H4 (cell line): ENCODE measurements around the gene TAS1R3. TPM values are rescaled to one million over a fixed set of nuclear protein-coding genes. Genes with fewer than 3 reads are reported as not detected.

Experiments used
- DNase-seq: peaks from one replicate; pipeline ENCODE4 v3.0.0-alpha.2; 2015; ENCODE audit warnings: low spot score
- total RNA-seq: library from RNA; depleted of rRNA; stranded (reverse); fragments of >200 nt; shearing (Covaris generic); gene quantifications from 2 replicates; pipeline ENCODE4 v1.2.3, GENCODE V29; 2014

Gene TAS1R3
- total RNA-seq, 1 experiment from 2014 or later: not detected

GRCh38 chr1:1324084-1324523 lies 7.0 kb upstream of the TAS1R3 start:
- DNase-seq: no peak

- DNase-seq: peak; percentile 91
Measured at GRCh38 chr1:1324524-1325287, 6.4 kb upstream of the TAS1R3 start, which contains the start of the genes CPTP and INTS11. Gene CPTP, plus strand, starts transcription at chr1:1324802. Its CDS starts 2,109 bp downstream, at chr1:1326911. Gene INTS11, minus strand, starts transcription at chr1:1324660. Its CDS starts 52 bp downstream, at chr1:1324608.

- no peak for DNase-seq
Measured at GRCh38 chr1:1325288-1326074, 5.6 kb upstream of the TAS1R3 start.

- DNase-seq: no peak
Measured at GRCh38 chr1:1326075-1326605, 4.9 kb upstream of the TAS1R3 start.

GRCh38 chr1:1327291-1327690 lies 3.8 kb upstream of the TAS1R3 start:
- DNase-seq: no peak

- DNase-seq: no peak
Measured at GRCh38 chr1:1328254-1328653, 2.8 kb upstream of the TAS1R3 start.

- no peak for DNase-seq
Measured at GRCh38 chr1:1329304-1330210, 1.5 kb upstream of the TAS1R3 start.

GRCh38 chr1:1330366-1331067 lies 563 bp upstream of the TAS1R3 start:
- DNase-seq: no peak

- DNase-seq: no peak
Measured at GRCh38 chr1:1332031-1332755, 1.1 kb downstream of the TAS1R3 start.

GRCh38 chr1:1332774-1333480 lies 1.8 kb downstream of the TAS1R3 start:
- DNase-seq: no peak

- no peak for DNase-seq
Measured at GRCh38 chr1:1333551-1334241, 2.6 kb downstream of the TAS1R3 start.

GRCh38 chr1:1334835-1335234 lies 3.8 kb downstream of the TAS1R3 start:
- DNase-seq: no peak

- no peak for DNase-seq
Measured at GRCh38 chr1:1335283-1335682, 4.2 kb downstream of the TAS1R3 start.

- no peak for DNase-seq
Measured at GRCh38 chr1:1335792-1336248, 4.7 kb downstream of the TAS1R3 start.

GRCh38 chr1:1336446-1336845 lies 5.4 kb downstream of the TAS1R3 start:
- DNase-seq: no peak

GRCh38 chr1:1336931-1337792 lies 6.1 kb downstream of the TAS1R3 start:
- DNase-seq: no peak

- no peak for DNase-seq
Measured at GRCh38 chr1:1337793-1338147, 6.7 kb downstream of the TAS1R3 start.

GRCh38 chr1:1338278-1338677 lies 7.2 kb downstream of the TAS1R3 start:
- DNase-seq: no peak
